ENCODE results near the gene CD47. TPM values are rescaled to one million over a fixed set of nuclear protein-coding genes. Genes with fewer than 3 reads are reported as not detected.

The CD47 gene
- total RNA-seq, 1 experiment from 2014 or later: 42.5 TPM

GRCh38 chr3:108088146-108088545, 2.7 kb downstream of the CD47 start:
- no peaks in the 10 kb centered on the region for H3K9me2 ChIP-seq (ENCODE audit: insufficient read depth)
- TF ChIP-seq FOSL1 (IDR thresholded peaks at IDR 0.05; ENCODE audit: low read depth) (no peak), CEBPB (IDR thresholded peaks at IDR 0.05; ENCODE audit: low read depth) (no peak), POLR2AphosphoS5 (IDR thresholded peaks at IDR 0.05; ENCODE audit: low read depth, low read length) (no peak), ZFX (IDR thresholded peaks at IDR 0.05) (no peak), TCF7L2 (IDR thresholded peaks at IDR 0.05; ENCODE audit: borderline replicate concordance, extremely low read depth, insufficient read depth, insufficient read length) (no peak), SIN3A (IDR thresholded peaks at IDR 0.05; ENCODE audit: low read depth) (no peak), YY1 (IDR thresholded peaks at IDR 0.05; ENCODE audit: extremely low read depth, insufficient replicate concordance, low read depth, low read length) (no peak), ATF3 (IDR thresholded peaks at IDR 0.05) (no peak), RAD21 (IDR thresholded peaks at IDR 0.05; ENCODE audit: low read depth) (no peak), MAX (IDR thresholded peaks at IDR 0.05) (no peak), CTCF (IDR thresholded peaks at IDR 0.05 in 2 of 3, conservative IDR thresholded peaks at IDR 0.05 in 1 of 3; ENCODE audit: borderline replicate concordance in 1 of 3, insufficient read depth in 1 of 3, low read depth in 2 of 3, low read length in 2 of 3) (no peak), ZNF274 (IDR thresholded peaks at IDR 0.05; ENCODE audit: low read depth, low read length) (no peak), EZH2phosphoT487 (IDR thresholded peaks at IDR 0.05; ENCODE audit: borderline replicate concordance) (no peak), POLR2A (IDR thresholded peaks at IDR 0.05; ENCODE audit: borderline replicate concordance, extremely low read depth, insufficient read depth, insufficient read length) (no peak), REST (IDR thresholded peaks at IDR 0.05; ENCODE audit: low read depth) (no peak)
- H2AFZ ChIP-seq (ENCODE audit: low read depth, low read length, poor library complexity, severe bottlenecking): no peak overlapping the region
- RAD21 ChIA-PET (ENCODE audit: low non-redundant PET in 1 of 2, low total read pairs in 2 of 2, uncharacterized antibody in 2 of 2, unreplicated experiment in 2 of 2): interaction anchor here in 1 of 2 experiments (0.6 kb wide), 1 partner anchor 150 kb away, joined by 3 read pairs; no protein-coding TSS in a partner anchor
- no peak overlapping the region for H3K4me3 ChIP-seq (replicated peaks in 1 of 2; ENCODE audit: low read depth in 1 of 2, low read length in 2 of 2)
- no peak overlapping the region for H3K4me2 ChIP-seq (ENCODE audit: low read length)
- H3K9ac ChIP-seq (ENCODE audit: low read length): no peak overlapping the region
- intact Hi-C loops (cut with micrococcal nuclease): no loop called here
- CTCF ChIA-PET: no interaction called here
- POLR2A ChIA-PET: no interaction called here
- no peak overlapping the region for H3K27ac ChIP-seq (ENCODE audit: low read depth, low read length)
- peaks cover 0 to 19% of the 10 kb centered on the region in 2 experiments; a peak in 2 of 4 replicates for H3K4me1 ChIP-seq (ENCODE audit: control insufficient read depth in 1 of 2, insufficient read depth in 2 of 2, low read length in 2 of 2)
- H3K9me3 ChIP-seq (ENCODE audit: control insufficient read depth in 1 of 2, insufficient read depth in 1 of 2, low read depth in 1 of 2, low read length in 2 of 2): no peaks in the 10 kb centered on the region
- BruUV-seq (replicated peaks): no TSS peak
- ATAC-seq (no peak), DNase-seq (ENCODE audit: low read depth, low spot score) (no peak)
- peaks cover 35% of the 10 kb centered on the region for H3K79me2 ChIP-seq (ENCODE audit: insufficient read depth, low read length)
- no peaks in the 10 kb centered on the region for H4K20me1 ChIP-seq (ENCODE audit: insufficient read depth)
- no peaks in the 10 kb centered on the region for H3K27me3 ChIP-seq (ENCODE audit: insufficient read depth, low read length)
- no peaks in the 10 kb centered on the region for H3K36me3 ChIP-seq (ENCODE audit: control insufficient read depth in 1 of 2, insufficient read depth in 2 of 2, low read length in 2 of 2)
